K562 (cell line): ENCODE data around the gene COX6A2. TPM values are rescaled to one million over a fixed set of nuclear protein-coding genes. Genes with fewer than 3 reads are reported as not detected.

Experiments
- CEBPG ChIP-seq, 3 experiments: fragments of 200-800 bp in 1 of 3; sonication (Bioruptor generic) in 1 of 3; sonication (generic) in 1 of 3; formaldehyde crosslinking in 1 of 3; IDR thresholded peaks in 2 of 3; conservative IDR thresholded peaks in 1 of 3; 2 replicates each; pipeline versions ENCODE4 v1.6.1 to v1.8.0; 2016 to 2022; ENCODE audit warnings: missing compliant biosample characterization in 2 of 3, missing genetic modification characterization in 2 of 3, mild to moderate bottlenecking in 1 of 3, missing genetic modification reagents in 1 of 3
- DPF2 ChIP-seq: fragments of 450-650 bp; IDR thresholded peaks from 2 replicates; pipeline ENCODE4 v1.6.1; 2016
- HES1 ChIP-seq: fragments of 450-650 bp; IDR thresholded peaks from 2 replicates; pipeline ENCODE4 v1.6.1; 2016; ENCODE audit warnings: low read depth, mild to moderate bottlenecking, moderate library complexity
- KAT7 ChIP-seq: sonication (generic); formaldehyde crosslinking; IDR thresholded peaks from 2 replicates; pipeline ENCODE4 v1.8.0; 2022; ENCODE audit warnings: missing genetic modification reagents, mild to moderate bottlenecking, borderline replicate concordance
- L3MBTL2 ChIP-seq: fragments of 450-650 bp; IDR thresholded peaks from 2 replicates; pipeline ENCODE4 v1.6.1; 2016; ENCODE audit warnings: mild to moderate bottlenecking, moderate library complexity
- MECOM ChIP-seq: fragments of 250-450 bp; sonication (Bioruptor Pico); IDR thresholded peaks from 2 replicates; pipeline ENCODE4 v1.8.0; 2022; ENCODE audit warnings: inconsistent platforms
- PBX2 ChIP-seq, 2 experiments: IDR thresholded peaks in 1 of 2; conservative IDR thresholded peaks in 1 of 2; 2 replicates each; pipeline ENCODE4 v1.6.1; 2016; ENCODE audit warnings: low read depth in 2 of 2, mild to moderate bottlenecking in 1 of 2, missing compliant biosample characterization in 1 of 2, missing genetic modification characterization in 1 of 2, moderate library complexity in 1 of 2
- PRPF4 ChIP-seq: fragments of 200-400 bp; formaldehyde crosslinking; IDR thresholded peaks from one replicate; pipeline ENCODE4 v1.6.1; 2017; ENCODE audit warnings: low read length, low read depth, mild to moderate bottlenecking; ENCODE audit not compliant: insufficient read depth, poor library complexity, severe bottlenecking
- RAD51 ChIP-seq: fragments of 450-650 bp; IDR thresholded peaks from 2 replicates; pipeline ENCODE4 v1.7.1; 2016; ENCODE audit warnings: low read depth, mild to moderate bottlenecking, borderline replicate concordance
- SFPQ ChIP-seq: fragments of 200-400 bp; formaldehyde crosslinking; IDR thresholded peaks from 2 replicates; pipeline ENCODE4 v1.6.1; 2017; ENCODE audit warnings: mild to moderate bottlenecking, low read depth, low read length, moderate library complexity
- TFE3 ChIP-seq: fragments of 450-650 bp; formaldehyde crosslinking; IDR thresholded peaks from 2 replicates; pipeline ENCODE4 v1.4.0; 2020; ENCODE audit warnings: mild to moderate bottlenecking, mixed read lengths
- THRA ChIP-seq: fragments of 450-650 bp; IDR thresholded peaks from 2 replicates; pipeline ENCODE4 v1.6.1; 2017; ENCODE audit warnings: mild to moderate bottlenecking, moderate library complexity
- ZHX1 ChIP-seq: fragments of 150-350 bp; conservative IDR thresholded peaks from 2 replicates; pipeline ENCODE4 v1.6.1; 2014; ENCODE audit warnings: low read length
- polyA plus RNA-seq, 8 experiments: library from polyadenylated mRNA; depleted of rRNA in 4 of 8; stranded (reverse) in 5 of 8; unstranded in 3 of 8; fragments of >200 nt; fragmentation: Nextera tagmentation in 2 of 8; fragmentation: Illumina TruSeq in 1 of 8; extraction: Ambion mirVana in 2 of 8; extraction: Trizol in 1 of 8; gene quantifications; 2 replicates each; pipeline versions ENCODE4 v1.2.1 to v1.2.3, GENCODE V29; 2011 to 2014; ENCODE audit warnings: inconsistent platforms in 1 of 8, missing spikeins in 1 of 8
- total RNA-seq, 7 experiments: library from RNA; depleted of rRNA in 6 of 7; stranded (reverse); fragments of >200 nt in 6 of 7; fragmentation: Illumina TruSeq in 2 of 7; extraction: Trizol in 2 of 7; gene quantifications; 2 replicates each; pipeline versions ENCODE4 v1.2.1 to v1.2.3, GENCODE V29; 2011 to 2021; ENCODE audit warnings: low replicate concordance in 1 of 7

COX6A2 gene
- total and polyA plus RNA-seq, 9 of the 15 experiments (the other 6 are each of a cell fraction or from before 2014, with no cell fraction given) = not detected

- TF ChIP-seq ZHX1 (no peak), SFPQ (no peak), DPF2 (peak; percentile 52; the same call in 1 of the 2 replicates), CEBPG (CRISPR knock-in tag; IDR thresholded peaks at IDR 0.05) (no peak), CEBPG (tag; conservative IDR thresholded peaks at IDR 0.05 in 1 of 2, IDR thresholded peaks at IDR 0.05 in 1 of 2) (no peak), TFE3 (CRISPR knock-in tag) (no peak), MECOM (CRISPR knock-in tag) (peak; percentile 68), PRPF4 (no peak), PBX2 (CRISPR knock-in tag; IDR thresholded peaks at IDR 0.05; ENCODE audit: low read depth) (no peak), PBX2 (tag; conservative IDR thresholded peaks at IDR 0.05; ENCODE audit: low read depth) (no peak), HES1 (no peak), THRA (no peak), L3MBTL2 (peak; percentile 47; the same call in 1 of the 2 replicates), RAD51 (no peak), KAT7 (CRISPR knock-in tag) (no peak)
Observed at GRCh38 chr16:31474173-31474714, 46.1 kb upstream of the COX6A2 start (continued).
